K562 (cell line): Measurements from ENCODE around the gene SLC10A3. TPM values are rescaled to one million over a fixed set of nuclear protein-coding genes. Genes with fewer than 3 reads are reported as not detected.

Experiments
- ATAC-seq: fragments of 200-7000 bp; cut with Tn5 transposase; 3 replicates; pipeline ENCODE4 v1.9.1; 2020; ENCODE audit warnings: moderate library complexity
- BruUV-seq: library from RNA; stranded (reverse); fragments of 400-500 nt; replicated peaks from 2 replicates; lab custom pipeline; 2021; lab: Mats Ljungman, UMichigan
- CTCF ChIA-PET: fragments of 300-600 bp; formaldehyde crosslinking; extraction: SDS; loops from one replicate; lab custom pipeline; 2021; ENCODE audit warnings: low intra/inter-chr PET ratio; lab: Yijun Ruan, JAX
- POLR2A ChIA-PET: fragments of 300-600, 350-650 bp; sonication (Branson Sonifier 250); formaldehyde crosslinking; extraction: SDS; loops from one replicate; lab custom pipeline; 2021; ENCODE audit warnings: antibody characterized with exemption, inconsistent platforms; lab: Yijun Ruan, JAX
- DNase-seq, 4 experiments: peaks; one replicate each; pipeline versions ENCODE4 v3.0.0 to v3.0.0-alpha.2; 2011 to 2018; ENCODE audit warnings: low spot score in 3 of 4, mixed read lengths in 3 of 4; ENCODE audit errors: extremely low read depth in 1 of 4
- FAIRE-seq: peaks from 2 replicates; lab custom pipeline; 2011; peaks lifted over from hg19 to GRCh38; lab: Jason Lieb, UNC
- H2AFZ ChIP-seq: 2 replicates; pipeline ENCODE4 v1.6.0; 2011; ENCODE audit warnings: low read depth, low read length, control low read depth, inconsistent platforms
- H3K27ac ChIP-seq: fragments of 200-600 bp; 3 replicates; pipeline ENCODE4 v1.8.0; 2011; ENCODE audit warnings: low read depth, mild to moderate bottlenecking, control low read depth, inconsistent platforms, low read length, moderate library complexity, mixed read lengths; ENCODE audit errors: extremely low read depth
- H3K27me3 ChIP-seq, 2 experiments: fragments of 300-600 bp in 1 of 2; 2 replicates in 1 of 2; 3 replicates in 1 of 2; pipeline versions ENCODE4 v1.6.0 to v1.8.0; 2011; ENCODE audit warnings: inconsistent platforms in 2 of 2, low read length in 2 of 2, mild to moderate bottlenecking in 1 of 2, mixed read lengths in 1 of 2, moderate library complexity in 1 of 2; ENCODE audit not compliant: control insufficient read depth in 2 of 2, insufficient read depth in 2 of 2
- H3K36me3 ChIP-seq: fragments of 300-600 bp; 3 replicates; pipeline ENCODE4 v1.8.0; 2011; ENCODE audit warnings: mild to moderate bottlenecking, low read length, inconsistent platforms; ENCODE audit not compliant: control insufficient read depth, insufficient read depth
- H3K4me1 ChIP-seq, 2 experiments: fragments of 200-600 bp in 1 of 2; replicated peaks in 1 of 2; 2 replicates in 1 of 2; 3 replicates in 1 of 2; pipeline versions ENCODE4 v1.5.1 to v1.8.0; 2011; ENCODE audit warnings: inconsistent platforms in 2 of 2, low read length in 2 of 2, mild to moderate bottlenecking in 1 of 2, mixed read lengths in 1 of 2, moderate library complexity in 1 of 2; ENCODE audit not compliant: control insufficient read depth in 2 of 2, insufficient read depth in 2 of 2
- H3K4me2 ChIP-seq: 2 replicates; pipeline ENCODE4 v1.6.1; 2011; ENCODE audit warnings: low read length, control low read depth, inconsistent platforms, mixed read lengths; ENCODE audit not compliant: insufficient read depth
- H3K4me3 ChIP-seq: fragments of 200-600 bp; sonication (generic), shearing (Covaris generic); 2 replicates; pipeline ENCODE4 v1.5.1; 2016; ENCODE audit warnings: control low read depth, inconsistent platforms
- H3K79me2 ChIP-seq: fragments of 200-600 bp; 3 replicates; pipeline ENCODE4 v1.8.0; 2011; ENCODE audit warnings: low read length, inconsistent platforms; ENCODE audit not compliant: control insufficient read depth, insufficient read depth
- H3K9ac ChIP-seq, 2 experiments: 2 replicates each; pipeline versions ENCODE4 v1.6.0 to v1.6.1; 2011; ENCODE audit warnings: low read depth in 2 of 2, low read length in 2 of 2, control low read depth in 1 of 2, inconsistent platforms in 1 of 2, mild to moderate bottlenecking in 1 of 2, mixed read lengths in 1 of 2; ENCODE audit not compliant: insufficient read depth in 1 of 2
- H3K9me1 ChIP-seq: one replicate; pipeline ENCODE4 v1.6.0; 2011; ENCODE audit warnings: inconsistent platforms, mild to moderate bottlenecking, low read length, moderate library complexity; ENCODE audit not compliant: control insufficient read depth, insufficient read depth
- H3K9me3 ChIP-seq: replicated peaks from 2 replicates; pipeline ENCODE4 v1.5.1; 2011; ENCODE audit warnings: low read depth, low read length, inconsistent platforms; ENCODE audit not compliant: control insufficient read depth, insufficient read depth
- H4K20me1 ChIP-seq: replicated peaks from 2 replicates; pipeline ENCODE4 v1.6.1; 2011; ENCODE audit warnings: low read length, inconsistent platforms, mixed read lengths; ENCODE audit not compliant: control insufficient read depth, insufficient read depth
- DACH1 ChIP-seq: fragments of 450-650 bp; IDR thresholded peaks from 2 replicates; pipeline ENCODE4 v1.6.1; 2018; ENCODE audit not compliant: partially characterized antibody
- GTF3C2 ChIP-seq: IDR thresholded peaks from 3 replicates; pipeline ENCODE4 v1.6.1; 2011; ENCODE audit warnings: borderline replicate concordance, mild to moderate bottlenecking, moderate library complexity; ENCODE audit not compliant: insufficient read length; ENCODE audit errors: extremely low read depth
- HDAC3 ChIP-seq: fragments of 450-650 bp; IDR thresholded peaks from 2 replicates; pipeline ENCODE4 v1.6.1; 2018; ENCODE audit warnings: borderline replicate concordance, mild to moderate bottlenecking, moderate library complexity; ENCODE audit not compliant: partially characterized antibody
- OTX1 ChIP-seq: fragments of 450-650 bp; formaldehyde crosslinking; IDR thresholded peaks from 2 replicates; pipeline ENCODE4 v1.4.0; 2022; ENCODE audit warnings: mild to moderate bottlenecking
- PKNOX1 ChIP-seq: fragments of 450-650 bp; IDR thresholded peaks from 2 replicates; pipeline ENCODE4 v1.6.1; 2016
- ZBTB40 ChIP-seq, 2 experiments: fragments of 450-650 bp in 1 of 2; sonication (generic) in 1 of 2; formaldehyde crosslinking in 1 of 2; IDR thresholded peaks; 2 replicates each; pipeline versions ENCODE4 v1.7.1 to v1.9.0; 2016 to 2022; ENCODE audit warnings: inconsistent platforms in 1 of 2, mild to moderate bottlenecking in 1 of 2, missing genetic modification reagents in 1 of 2
- ZNF197 ChIP-seq: fragments of 200-800 bp; sonication (Bioruptor generic); IDR thresholded peaks from 2 replicates; pipeline ENCODE4 v1.6.1; 2016; ENCODE audit warnings: low read depth, missing genetic modification characterization, missing compliant biosample characterization
- WGBS: fragments of 100-300 bp; shearing (Covaris generic); methylation state at CpG from one replicate; pipeline ENCODE4 v1.1.6; 2016; ENCODE audit warnings: low coverage, mixed read lengths; ENCODE audit not compliant: insufficient coverage; ENCODE audit errors: missing lambda C conversion rate; 5-methylcytosine and 5-hydroxymethylcytosine counted together
- in situ Hi-C: fragments of 300-500 bp; cut with MboI; formaldehyde crosslinking; loops from 4 replicates; pipeline ENCODE4 v1.15.0; 2018; ENCODE audit warnings: inconsistent platforms, mixed read lengths
- intact Hi-C: fragments of 100-400 bp; cut with micrococcal nuclease; formaldehyde crosslinking; loops from 2 replicates; pipeline ENCODE4 v1.14.2; 2022
- polyA plus RNA-seq, 8 experiments: library from polyadenylated mRNA; depleted of rRNA in 4 of 8; stranded (reverse) in 5 of 8; unstranded in 3 of 8; fragments of >200 nt; fragmentation: Nextera tagmentation in 2 of 8; fragmentation: Illumina TruSeq in 1 of 8; extraction: Ambion mirVana in 2 of 8; extraction: Trizol in 1 of 8; gene quantifications; 2 replicates each; pipeline versions ENCODE4 v1.2.1 to v1.2.3, GENCODE V29; 2011 to 2014; ENCODE audit warnings: inconsistent platforms in 1 of 8, missing spikeins in 1 of 8
- total RNA-seq, 7 experiments: library from RNA; depleted of rRNA in 6 of 7; stranded (reverse); fragments of >200 nt in 6 of 7; fragmentation: Illumina TruSeq in 2 of 7; extraction: Trizol in 2 of 7; gene quantifications; 2 replicates each; pipeline versions ENCODE4 v1.2.1 to v1.2.3, GENCODE V29; 2011 to 2021; ENCODE audit warnings: low replicate concordance in 1 of 7

Gene SLC10A3
- total and polyA plus RNA-seq, 9 of the 15 experiments (the other 6 are each of a cell fraction or from before 2014, with no cell fraction given), result 5.2 to 30.6 (median 16.7) TPM

GRCh38 chrX:154482786-154483185 is 7.6 kb downstream of the SLC10A3 start:
- Histone ChIP-seq H3K79me2 (peaks cover 52% of the 10 kb centered on the region), H3K9ac (peak overlapping the region; percentile 84 to 88; a peak in 3 of 4 replicates), H3K9me1 (no peaks in the 10 kb centered on the region), H3K4me1 (peaks cover 47 to 81% of the 10 kb centered on the region in 2 experiments), H3K4me2 (peak overlapping the region; percentile 91; the same call in 1 of the 2 replicates), H3K4me3 (no peak overlapping the region), H4K20me1 (no peaks in the 10 kb centered on the region), H3K27me3 (no peaks in the 10 kb centered on the region), H3K27ac (peak overlapping the region; percentile 87), H3K9me3 (no peaks in the 10 kb centered on the region), H2AFZ (no peak overlapping the region), H3K36me3 (peaks cover 35% of the 10 kb centered on the region)
- ATAC-seq (no peak), DNase-seq (peak in 2 of 4 experiments; percentile 15 to 61), FAIRE-seq (no peak)
- ChIA-PET CTCF (no interaction called here), POLR2A (interaction anchor here (0.6 to 1.3 kb wide), 4 partner anchors 19 to 44 kb away, joined by 3 to 7 read pairs (median 4); no protein-coding TSS in a partner anchor)
- BruUV-seq, result no TSS peak
- in situ Hi-C loops, result no loop called here
- intact Hi-C loops, result loop anchor here (5.0 kb wide), 1 partner anchor 35 kb away; the partner anchor contains the start of gene FAM3A
- WGBS, result 6% methylated on average over 3 of the region's 7 CpGs
- no peak for TF ChIP-seq HDAC3
- TF ChIP-seq OTX1, result no peak
- TF ChIP-seq GTF3C2, result no peak
- peak; percentile 53 for TF ChIP-seq DACH1
- no peak for TF ChIP-seq ZBTB40 (IDR thresholded peaks at IDR 0.05)
- no peak for TF ChIP-seq ZBTB40 (CRISPR knock-in tag; IDR thresholded peaks at IDR 0.05)
- no peak for TF ChIP-seq ZNF197 (CRISPR knock-in tag)
- TF ChIP-seq PKNOX1, result peak; percentile 39; the same call in 1 of the 2 replicates
